Activated naive CD4-positive, alpha-beta T cell treated with anti-CD3 and anti-CD28 coated beads, Interleukin-2, amount 50 U/mL, for 24 hours (primary cell): ENCODE data around the gene GMNN.
"Not testable (repeated sequence)": the region's sequence is repeated elsewhere in the genome, so short reads cannot be mapped to it uniquely, and the experiment has no call there.

Source experiments
- H3K27ac Mint-ChIP-seq: one replicate; pipeline ENCODE4 v1.8.0; 2021; ENCODE audit warnings: mild to moderate bottlenecking, mixed read lengths
- H3K27me3 Mint-ChIP-seq: one replicate; pipeline ENCODE4 v1.8.0; 2021; ENCODE audit warnings: mixed read lengths
- H3K36me3 Mint-ChIP-seq: one replicate; pipeline ENCODE4 v1.8.0; 2021; ENCODE audit warnings: mixed read lengths
- H3K4me1 Mint-ChIP-seq: one replicate; pipeline ENCODE4 v1.8.0; 2021; ENCODE audit warnings: mixed read lengths
- H3K4me3 Mint-ChIP-seq: one replicate; pipeline ENCODE4 v1.8.0; 2021; ENCODE audit warnings: mild to moderate bottlenecking, mixed read lengths
- H3K9me3 Mint-ChIP-seq: one replicate; pipeline ENCODE4 v1.8.0; 2021; ENCODE audit warnings: mixed read lengths

Gene GMNN

GRCh38 chr6:24774696-24775519 is at the start of gene GMNN:
TSS of gene GMNN (plus strand) at chr6:24774937. CDS start at chr6:24777247, 2,310 bp downstream.
- Mint-ChIP-seq H3K27ac (peak within 1 kb of the TSS; percentile 98), H3K4me3 (peak within 1 kb of the TSS; percentile 98), H3K4me1 (peaks cover 25% of the 10 kb centered on the region), H3K9me3 (no peaks in the 10 kb centered on the region), H3K27me3 (no peaks in the 10 kb centered on the region), H3K36me3 (no peaks in the 10 kb centered on the region)

- peaks cover 16% of the 10 kb centered on the region for H3K9me3 Mint-ChIP-seq
- not testable (repeated sequence) for H3K27me3 Mint-ChIP-seq, H3K27ac Mint-ChIP-seq, H3K4me3 Mint-ChIP-seq, H3K4me1 Mint-ChIP-seq
- H3K36me3 Mint-ChIP-seq = peaks cover 12% of the 10 kb centered on the region
Observed at GRCh38 chr6:24730653-24731052, 44.1 kb upstream of the GMNN start.

- Mint-ChIP-seq H3K36me3 (peaks cover 12% of the 10 kb centered on the region), H3K9me3 (peaks cover 16% of the 10 kb centered on the region)
- not testable (repeated sequence) for H3K4me3 Mint-ChIP-seq, H3K27ac Mint-ChIP-seq, H3K4me1 Mint-ChIP-seq, H3K27me3 Mint-ChIP-seq
Observed at GRCh38 chr6:24731456-24732134, 43.1 kb upstream of the GMNN start.

GRCh38 chr6:24734166-24734565 is 40.6 kb upstream of the GMNN start:
- Mint-ChIP-seq H3K27ac (no peak overlapping the region), H3K4me3 (no peak overlapping the region), H3K27me3 (peaks cover 1% of the 10 kb centered on the region), H3K36me3 (peaks cover 9% of the 10 kb centered on the region), H3K4me1 (peaks cover 6% of the 10 kb centered on the region), H3K9me3 (peaks cover 16% of the 10 kb centered on the region)

GRCh38 chr6:24734710-24735109 is 40.0 kb upstream of the GMNN start:
- H3K4me3 Mint-ChIP-seq, H3K36me3 Mint-ChIP-seq, H3K27ac Mint-ChIP-seq, H3K27me3 Mint-ChIP-seq, H3K4me1 Mint-ChIP-seq: not testable (repeated sequence)
- peaks cover 12% of the 10 kb centered on the region for H3K9me3 Mint-ChIP-seq

- Mint-ChIP-seq H3K36me3 (no peaks in the 10 kb centered on the region), H3K9me3 (peaks cover 6% of the 10 kb centered on the region), H3K4me1 (peaks cover 24% of the 10 kb centered on the region), H3K4me3 (no peak overlapping the region), H3K27ac (no peak overlapping the region), H3K27me3 (peaks cover 1% of the 10 kb centered on the region)
Observed at GRCh38 chr6:24738741-24739140, 36.0 kb upstream of the GMNN start.

- peaks cover 6% of the 10 kb centered on the region for H3K9me3 Mint-ChIP-seq
- H3K4me3 Mint-ChIP-seq = no peak overlapping the region
- H3K4me1 Mint-ChIP-seq = peaks cover 22% of the 10 kb centered on the region
- H3K36me3 Mint-ChIP-seq = no peaks in the 10 kb centered on the region
- no peak overlapping the region for H3K27ac Mint-ChIP-seq
- H3K27me3 Mint-ChIP-seq = peaks cover 1% of the 10 kb centered on the region
Observed at GRCh38 chr6:24740861-24741260, 33.9 kb upstream of the GMNN start.

GRCh38 chr6:24742216-24742738 is 32.5 kb upstream of the GMNN start:
- Mint-ChIP-seq H3K27ac (peak overlapping the region; percentile 78), H3K4me3 (no peak overlapping the region), H3K9me3 (peaks cover 6% of the 10 kb centered on the region), H3K27me3 (no peaks in the 10 kb centered on the region), H3K36me3 (no peaks in the 10 kb centered on the region), H3K4me1 (peaks cover 20% of the 10 kb centered on the region)

- H3K4me3 Mint-ChIP-seq = peak overlapping the region; percentile 59
- no peaks in the 10 kb centered on the region for H3K27me3 Mint-ChIP-seq
- H3K4me1 Mint-ChIP-seq = peaks cover 20% of the 10 kb centered on the region
- H3K27ac Mint-ChIP-seq = peak overlapping the region; percentile 78
- no peaks in the 10 kb centered on the region for H3K36me3 Mint-ChIP-seq
- H3K9me3 Mint-ChIP-seq = peaks cover 6% of the 10 kb centered on the region
Observed at GRCh38 chr6:24743265-24743943, 31.3 kb upstream of the GMNN start.

GRCh38 chr6:24743944-24744335 is 30.8 kb upstream of the GMNN start:
- no peaks in the 10 kb centered on the region for H3K36me3 Mint-ChIP-seq
- H3K4me1 Mint-ChIP-seq = peaks cover 20% of the 10 kb centered on the region
- peak overlapping the region; percentile 78 for H3K27ac Mint-ChIP-seq
- H3K4me3 Mint-ChIP-seq = no peak overlapping the region
- no peaks in the 10 kb centered on the region for H3K27me3 Mint-ChIP-seq
- H3K9me3 Mint-ChIP-seq = peaks cover 6% of the 10 kb centered on the region

GRCh38 chr6:24744911-24745310 is 29.8 kb upstream of the GMNN start:
- Mint-ChIP-seq H3K36me3 (no peaks in the 10 kb centered on the region), H3K9me3 (peaks cover 6% of the 10 kb centered on the region), H3K27me3 (no peaks in the 10 kb centered on the region), H3K4me1 (peaks cover 20% of the 10 kb centered on the region), H3K4me3 (no peak overlapping the region), H3K27ac (peak overlapping the region; percentile 7)

GRCh38 chr6:24749297-24749696 is 25.4 kb upstream of the GMNN start:
- Mint-ChIP-seq H3K27ac (no peak overlapping the region), H3K4me3 (no peak overlapping the region), H3K9me3 (no peaks in the 10 kb centered on the region), H3K4me1 (no peaks in the 10 kb centered on the region), H3K36me3 (no peaks in the 10 kb centered on the region), H3K27me3 (peaks cover 5% of the 10 kb centered on the region)

GRCh38 chr6:24750878-24751277 is 23.9 kb upstream of the GMNN start:
- H3K4me3 Mint-ChIP-seq, H3K9me3 Mint-ChIP-seq: not testable (repeated sequence)

GRCh38 chr6:24752503-24752902 is 22.2 kb upstream of the GMNN start:
- Mint-ChIP-seq H3K27me3 (peaks cover 5% of the 10 kb centered on the region), H3K9me3 (no peaks in the 10 kb centered on the region), H3K27ac (no peak overlapping the region), H3K4me3 (no peak overlapping the region), H3K4me1 (no peaks in the 10 kb centered on the region), H3K36me3 (no peaks in the 10 kb centered on the region)

More at GRCh38 chr6:24750878-24751277, 23.9 kb upstream of the GMNN start:
- H3K4me1 Mint-ChIP-seq, H3K27ac Mint-ChIP-seq, H3K27me3 Mint-ChIP-seq, H3K36me3 Mint-ChIP-seq: not testable (repeated sequence)

GRCh38 chr6:24752917-24753492 is 21.7 kb upstream of the GMNN start:
- H3K36me3 Mint-ChIP-seq = no peaks in the 10 kb centered on the region
- peaks cover 5% of the 10 kb centered on the region for H3K27me3 Mint-ChIP-seq
- no peak overlapping the region for H3K4me3 Mint-ChIP-seq
- no peaks in the 10 kb centered on the region for H3K9me3 Mint-ChIP-seq
- H3K4me1 Mint-ChIP-seq = no peaks in the 10 kb centered on the region
- no peak overlapping the region for H3K27ac Mint-ChIP-seq
